Endothelial cell of umbilical vein (primary cell): ENCODE measurements around the gene PDPK1. TPM values are rescaled to one million over a fixed set of nuclear protein-coding genes. Genes with fewer than 3 reads are reported as not detected.
"Not testable (repeated sequence)": the region's sequence is repeated elsewhere in the genome, so short reads cannot be mapped to it uniquely, and the experiment has no call there.

ENCODE experiments used
- BruUV-seq: library from RNA; stranded (reverse); fragments of 400-500 nt; replicated peaks from 2 replicates; lab custom pipeline; 2021; lab: Mats Ljungman, UMichigan
- CTCF ChIA-PET: fragments of 300-600, 350-600 bp; sonication (Branson Sonifier 250); formaldehyde crosslinking; loops from one replicate; lab custom pipeline; 2021; ENCODE audit warnings: antibody characterized with exemption, inconsistent platforms; lab: Charles Lee
- POLR2A ChIA-PET: fragments of 300-600, 350-600 bp; sonication (Branson Sonifier 250); formaldehyde crosslinking; loops from one replicate; lab custom pipeline; 2021; ENCODE audit warnings: antibody characterized with exemption, inconsistent platforms; lab: Charles Lee
- DNase-seq: peaks from one replicate; pipeline ENCODE4 v3.0.0-alpha.2; 2011; ENCODE audit warnings: low read depth, low spot score
- FAIRE-seq: peaks from 2 replicates; lab custom pipeline; 2011; peaks lifted over from hg19 to GRCh38; lab: Jason Lieb, UNC
- H2AFZ ChIP-seq: 2 replicates; pipeline ENCODE4 v1.6.0; 2012; ENCODE audit warnings: low read depth, low read length, control low read depth, inconsistent platforms
- H3K27ac ChIP-seq: 2 replicates; pipeline ENCODE4 v1.5.1; 2011; ENCODE audit warnings: low read depth, mild to moderate bottlenecking, control low read depth, low read length, moderate library complexity; ENCODE audit not compliant: insufficient read depth
- H3K27me3 ChIP-seq, 2 experiments: 2 replicates each; pipeline versions ENCODE4 v1.6.0 to v1.6.1; 2011; ENCODE audit warnings: low read length in 2 of 2, mixed read lengths in 1 of 2; ENCODE audit not compliant: control insufficient read depth in 2 of 2, insufficient read depth in 2 of 2
- H3K36me3 ChIP-seq, 2 experiments: 2 replicates in 1 of 2; 3 replicates in 1 of 2; pipeline ENCODE4 v1.5.1; 2011; ENCODE audit warnings: low read length in 2 of 2, mild to moderate bottlenecking in 1 of 2, moderate library complexity in 1 of 2; ENCODE audit not compliant: control insufficient read depth in 2 of 2, insufficient read depth in 2 of 2; ENCODE audit errors: extremely low read depth in 1 of 2
- H3K4me1 ChIP-seq: 3 replicates; pipeline ENCODE4 v1.5.1; 2011; ENCODE audit warnings: mild to moderate bottlenecking, low read length; ENCODE audit not compliant: control insufficient read depth, insufficient read depth; ENCODE audit errors: extremely low read depth
- H3K4me2 ChIP-seq: 2 replicates; pipeline ENCODE4 v1.6.1; 2011; ENCODE audit warnings: low read length, control low read depth, mixed read lengths; ENCODE audit not compliant: insufficient read depth
- H3K4me3 ChIP-seq, 3 experiments: fragments of 200-600 bp in 1 of 3; sonication (generic), shearing (Covaris generic) in 1 of 3; replicated peaks in 1 of 3; 2 replicates each; pipeline ENCODE4 v1.5.1; 2011 to 2016; ENCODE audit warnings: control low read depth in 3 of 3, low read length in 3 of 3, mild to moderate bottlenecking in 2 of 3, inconsistent platforms in 1 of 3, low read depth in 1 of 3, moderate library complexity in 1 of 3; ENCODE audit not compliant: insufficient read depth in 1 of 3
- H3K79me2 ChIP-seq: 2 replicates; pipeline ENCODE4 v1.6.0; 2012; ENCODE audit warnings: low read length, inconsistent platforms; ENCODE audit not compliant: control insufficient read depth, insufficient read depth
- H3K9ac ChIP-seq: replicated peaks from 2 replicates; pipeline ENCODE3; 2011; ENCODE audit warnings: low read length, control low read depth; ENCODE audit not compliant: insufficient read depth; ENCODE audit errors: extremely low read depth
- H3K9me1 ChIP-seq: replicated peaks from 3 replicates; pipeline ENCODE4 v1.6.0; 2011; ENCODE audit warnings: mild to moderate bottlenecking, low read length; ENCODE audit not compliant: control insufficient read depth, insufficient read depth; ENCODE audit errors: extremely low read depth
- H3K9me3 ChIP-seq: replicated peaks from 2 replicates; pipeline ENCODE4 v1.5.1; 2012; ENCODE audit warnings: low read length, inconsistent platforms; ENCODE audit not compliant: control insufficient read depth, insufficient read depth
- H4K20me1 ChIP-seq: replicated peaks from 2 replicates; pipeline ENCODE3; 2011; ENCODE audit warnings: mild to moderate bottlenecking, low read length; ENCODE audit not compliant: control insufficient read depth, insufficient read depth; ENCODE audit errors: extremely low read depth
- dilution Hi-C: fragments of 300-500 bp; cut with MboI; formaldehyde crosslinking; loops from one replicate; pipeline ENCODE4 v1.15.0; 2019; ENCODE audit warnings: low sequenced_read_pairs; ENCODE audit not compliant: extremely low pct_ligation_motif_present
- intact Hi-C: fragments of 100-400 bp; cut with micrococcal nuclease; formaldehyde crosslinking; loops from one replicate; pipeline ENCODE4 v1.10.0; 2022
- polyA plus RNA-seq, 4 experiments: library from polyadenylated mRNA; depleted of rRNA in 3 of 4; stranded (reverse) in 3 of 4; unstranded in 1 of 4; fragments of >200 nt; gene quantifications; 2 replicates each; pipeline versions ENCODE4 v1.2.1 to v1.2.3, GENCODE V29; 2011 to 2012; ENCODE audit warnings: missing spikeins in 1 of 4
- total RNA-seq: library from RNA; stranded (reverse); gene quantifications from 2 replicates; pipeline ENCODE4 v1.2.3, GENCODE V29; 2021

PDPK1 gene
- total and polyA plus RNA-seq, 2 donors (not counting 3 experiments of a cell fraction or from before 2014, with no cell fraction given) = 22.4 to 37.3 TPM

GRCh38 chr16:2599165-2599564, 61.3 kb downstream of the PDPK1 start:
- H3K27me3 ChIP-seq, FAIRE-seq, H3K9me1 ChIP-seq, intact Hi-C loops, H4K20me1 ChIP-seq, BruUV-seq, H3K9me3 ChIP-seq, dilution Hi-C loops, H3K27ac ChIP-seq, H3K4me3 ChIP-seq, POLR2A ChIA-PET, H3K4me2 ChIP-seq, H3K79me2 ChIP-seq, H3K9ac ChIP-seq, H3K4me1 ChIP-seq, DNase-seq, H2AFZ ChIP-seq, CTCF ChIA-PET: not testable (repeated sequence)
- H3K36me3 ChIP-seq = peaks cover 0 to 31% of the 10 kb centered on the region in 2 experiments

- Histone ChIP-seq H3K36me3 (peaks cover 0 to 31% of the 10 kb centered on the region in 2 experiments), H3K79me2 (peaks cover 10% of the 10 kb centered on the region)
- H3K4me2 ChIP-seq, CTCF ChIA-PET, H3K27me3 ChIP-seq, POLR2A ChIA-PET, H2AFZ ChIP-seq, dilution Hi-C loops, H3K4me1 ChIP-seq, H3K9me1 ChIP-seq, H3K9me3 ChIP-seq, H3K9ac ChIP-seq, H3K4me3 ChIP-seq, H4K20me1 ChIP-seq, DNase-seq, FAIRE-seq, H3K27ac ChIP-seq, BruUV-seq: not testable (repeated sequence)
- intact Hi-C loops = loop anchor here (10.0 kb wide), 1 partner anchor 75 kb away; no protein-coding TSS in a partner anchor
Observed at GRCh38 chr16:2599785-2600184, 62.0 kb downstream of the PDPK1 start.

- not testable (repeated sequence) for H3K4me1 ChIP-seq
Observed at GRCh38 chr16:2601301-2602025, 63.6 kb downstream of the PDPK1 start.

GRCh38 chr16:2602175-2602574, 64.4 kb downstream of the PDPK1 start:
- POLR2A ChIA-PET, CTCF ChIA-PET, BruUV-seq: not testable (repeated sequence)

More at GRCh38 chr16:2601301-2602025, 63.6 kb downstream of the PDPK1 start:
- H3K27ac ChIP-seq, BruUV-seq, H3K9ac ChIP-seq, H2AFZ ChIP-seq, CTCF ChIA-PET, H3K9me1 ChIP-seq, DNase-seq, H3K4me2 ChIP-seq, dilution Hi-C loops, POLR2A ChIA-PET, H3K4me3 ChIP-seq, H3K9me3 ChIP-seq, H3K27me3 ChIP-seq, H4K20me1 ChIP-seq, FAIRE-seq: not testable (repeated sequence)
- peaks cover 0 to 23% of the 10 kb centered on the region in 2 experiments for H3K36me3 ChIP-seq
- peaks cover 18% of the 10 kb centered on the region for H3K79me2 ChIP-seq
- intact Hi-C loops = loop anchor here (2.0 to 10.0 kb wide), 2 partner anchors 65 to 73 kb away; no protein-coding TSS in a partner anchor

More at GRCh38 chr16:2602175-2602574, 64.4 kb downstream of the PDPK1 start:
- H3K9me1 ChIP-seq, H3K9me3 ChIP-seq, H3K27ac ChIP-seq, DNase-seq, H3K4me1 ChIP-seq, H3K4me3 ChIP-seq, dilution Hi-C loops, H3K9ac ChIP-seq, H3K4me2 ChIP-seq, FAIRE-seq, H2AFZ ChIP-seq, H3K27me3 ChIP-seq, H4K20me1 ChIP-seq: not testable (repeated sequence)
- Histone ChIP-seq H3K36me3 (peaks cover 0 to 17% of the 10 kb centered on the region in 2 experiments), H3K79me2 (peaks cover 19% of the 10 kb centered on the region)
- intact Hi-C loops = loop anchor here (2.0 to 10.0 kb wide), 2 partner anchors 65 to 73 kb away; no protein-coding TSS in a partner anchor
